Upper lobe of left lung (tissue), 6 donors: ENCODE data around the gene HOXA7. TPM values are rescaled to one million over a fixed set of nuclear protein-coding genes. Genes with fewer than 3 reads are reported as not detected.
A peak's percentile ranks its signal among the peaks of the same experiment; 100 is the strongest.

Experiments used
- ATAC-seq, 2 donors: fragments of 200-7000 bp; cut with Tn5 transposase; one replicate each; pipeline ENCODE4 v1.9.1; 2022; ENCODE audit warnings: mild to moderate bottlenecking in 2 of 2, moderate library complexity in 2 of 2; ENCODE audit not compliant: low FRiP score in 2 of 2
- DNase-seq, 2 donors: peaks; one replicate each; pipeline ENCODE4 v3.0.0-alpha.2; 2019 to 2020
- H3K27ac ChIP-seq, 4 donors: fragments of 200-600 bp; sonication (generic); one replicate each; pipeline ENCODE4 v1.5.1; 2016 to 2019
- H3K27me3 ChIP-seq, 4 donors: fragments of 200-600 bp; sonication (generic); one replicate each; pipeline ENCODE4 v1.5.1; 2017 to 2019
- H3K36me3 ChIP-seq, 4 donors: fragments of 200-600 bp; sonication (generic); one replicate each; pipeline ENCODE4 v1.5.1; 2016 to 2019
- H3K4me1 ChIP-seq, 4 donors: fragments of 200-600 bp; sonication (generic); one replicate each; pipeline ENCODE4 v1.5.1; 2018 to 2019
- H3K4me3 ChIP-seq, 4 donors: fragments of 200-600 bp; sonication (generic); one replicate each; pipeline ENCODE4 v1.5.1; 2017 to 2019; ENCODE audit warnings: mild to moderate bottlenecking in 2 of 4, moderate library complexity in 1 of 4
- H3K9me3 ChIP-seq, 4 donors: fragments of 200-600 bp; sonication (generic); one replicate each; pipeline ENCODE4 v1.5.1; 2018 to 2019
- EP300 ChIP-seq, 4 donors: sonication (generic); formaldehyde crosslinking; IDR thresholded peaks; one replicate each; pipeline ENCODE4 v1.5.1; 2017; ENCODE audit warnings: antibody characterized with exemption in 4 of 4, control low read depth in 2 of 4
- POLR2A ChIP-seq, 4 donors: fragments of 450-650 bp; IDR thresholded peaks; one replicate each; pipeline ENCODE4 v1.5.1; 2016 to 2017; ENCODE audit warnings: antibody characterized with exemption in 4 of 4, mild to moderate bottlenecking in 2 of 4
- POLR2AphosphoS5 ChIP-seq, 2 donors: sonication (generic); formaldehyde crosslinking; IDR thresholded peaks; one replicate each; pipeline ENCODE4 v1.5.1; 2017; ENCODE audit warnings: antibody characterized with exemption in 2 of 2
- WGBS, 2 donors: methylation state at CpG; one replicate each; pipeline ENCODE4 v1.1.5; 2017 to 2018; 5-methylcytosine and 5-hydroxymethylcytosine counted together
- total RNA-seq, 6 donors: library from RNA; depleted of rRNA in 4 of 6; stranded (reverse); fragments of >200 nt in 4 of 6; gene quantifications; one replicate each; pipeline versions ENCODE4 v1.1.0 to v1.2.1, GENCODE V29; 2016 to 2021
- TF ChIP-seq, protein P1 (sequence below), 6 experiments: fragments of 450-650 bp in 4 of 6; fragments of 200-600 bp in 2 of 6; sonication (generic) in 2 of 6; IDR thresholded peaks; one replicate each; pipeline ENCODE4 v1.5.1; 2016 to 2019; ENCODE audit warnings: antibody characterized with exemption in 6 of 6
- donor health status: DM: no; HTN: no; CAD: no; lungs with moderate emphysema.
- donor health status: DM: no; HTN: yes; CAD: no; lungs with severe emphysema.

HOXA7 gene
- total RNA-seq, 6 donors from 2014 or later, result 0.46 to 3.3 (median 2.5) TPM; not detected in 2

DNA sequence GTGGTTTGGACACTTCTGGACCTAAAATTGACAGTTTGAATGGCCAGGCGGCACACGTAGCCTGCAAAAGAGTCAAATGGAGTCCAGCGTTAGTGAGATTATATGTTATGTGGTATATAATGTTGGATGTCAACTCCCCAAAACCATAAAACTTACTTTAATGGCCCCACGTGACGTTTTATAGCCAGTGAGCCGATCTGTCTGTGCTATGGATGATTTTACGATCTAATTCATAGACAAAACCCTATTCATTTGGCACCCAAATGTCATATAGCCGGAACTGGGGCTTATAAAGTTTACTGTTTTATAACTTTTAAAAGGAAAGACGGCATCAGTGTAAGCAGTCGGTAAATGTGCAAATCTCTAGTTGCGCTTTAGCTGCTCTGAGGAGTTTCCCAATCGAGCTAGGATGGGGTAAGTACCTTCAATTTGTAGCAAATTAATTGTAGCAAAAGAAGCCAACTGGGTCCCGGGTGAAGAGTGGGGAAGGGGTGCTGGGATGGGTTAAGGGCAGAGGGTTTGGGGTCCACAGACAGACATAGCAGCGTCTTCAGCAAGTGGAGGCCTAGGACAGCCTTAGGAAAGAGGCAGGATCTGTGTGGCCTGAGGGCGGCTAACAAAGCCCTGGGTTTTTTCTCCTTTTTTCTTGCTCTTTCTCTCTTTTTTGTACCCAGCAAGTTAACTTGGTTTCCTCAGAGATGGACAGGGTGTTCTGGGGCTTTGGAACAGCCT, 16.2 kb downstream of the HOXA7 start:
- peaks cover 11 to 35% (median 15%) of the 10 kb centered on the region in 4 donors for H3K4me1 ChIP-seq
- H3K9me3 ChIP-seq, result no peaks in the 10 kb centered on the region
- 49% methylated on average over 15 of the region's 15 CpGs for WGBS, 2 donors

DNA sequence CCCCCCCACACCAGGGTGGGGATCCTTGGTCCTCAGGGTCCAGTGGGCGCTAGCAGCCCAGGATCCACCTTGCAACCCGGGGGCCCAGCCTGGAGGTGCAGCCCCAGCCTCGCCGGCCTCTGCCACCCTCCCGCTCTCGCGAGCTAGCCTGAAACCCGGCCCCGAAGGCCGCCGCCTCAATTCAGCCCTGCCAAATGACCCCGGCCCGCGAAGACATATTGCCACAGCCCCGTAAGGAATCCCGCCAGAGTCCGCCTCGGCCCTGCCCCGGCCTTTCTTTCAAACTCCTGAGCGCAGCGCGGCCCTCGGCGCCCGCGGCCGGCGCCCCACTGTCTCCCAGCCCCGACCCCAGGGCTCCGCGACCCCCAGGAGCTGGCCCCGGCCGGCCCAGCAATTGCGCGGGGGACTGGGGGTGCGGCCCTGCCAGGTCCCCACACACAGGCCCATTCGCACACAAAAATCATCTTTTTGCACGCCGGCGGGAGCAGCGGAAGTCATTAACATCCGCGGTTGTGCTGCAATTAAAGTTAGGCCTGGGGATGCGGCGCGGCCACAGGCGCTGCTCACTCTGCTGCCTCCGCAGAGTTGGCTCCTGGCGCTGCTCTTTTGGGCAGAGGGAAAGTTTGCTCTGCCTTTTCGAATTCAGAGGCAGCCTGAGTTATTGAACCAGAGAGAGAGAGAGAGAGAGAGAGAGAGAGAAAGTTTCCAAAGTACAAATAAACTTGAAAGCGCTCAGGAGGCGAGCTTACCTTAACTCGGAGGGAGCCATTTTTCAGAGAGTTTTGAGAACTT, 16.9 kb downstream of the HOXA7 start:
- H3K36me3 ChIP-seq, result no peaks in the 10 kb centered on the region
- peaks cover 0 to 7% (median 3%) of the 10 kb centered on the region in 4 donors for H3K27me3 ChIP-seq
- H3K4me1 ChIP-seq, result peaks cover 14 to 35% (median 22%) of the 10 kb centered on the region in 4 donors
- H3K27ac ChIP-seq, result peak overlapping the region; percentile 94 to 98 (median 96)
- no peak for TF ChIP-seq EP300 (IDR thresholded peaks at IDR 0.05)
- H3K9me3 ChIP-seq, result no peaks in the 10 kb centered on the region
- WGBS, 2 donors, result 35 to 69% methylated on average over 24 to 41 of the region's 53 CpGs
- peak in 1 of 2 donors; percentile 83 for DNase-seq
- H3K4me3 ChIP-seq, result peak overlapping the region in 3 of 4 donors; percentile 23 to 74 (median 62)
- ATAC-seq, result no peak

More for the DNA sequence above, 16.2 kb downstream of the HOXA7 start:
- Histone ChIP-seq H3K36me3 (no peaks in the 10 kb centered on the region), H3K4me3 (peak overlapping the region in 3 of 4 donors; percentile 49 to 74 (median 62)), H3K27ac (peak overlapping the region; percentile 94 to 98 (median 96)), H3K27me3 (peaks cover 0 to 12% (median 5%) of the 10 kb centered on the region in 4 donors)
- DNase-seq (no peak), ATAC-seq (no peak)
- TF ChIP-seq POLR2AphosphoS5 (IDR thresholded peaks at IDR 0.05), result no peak
- TF ChIP-seq, protein P1, sequence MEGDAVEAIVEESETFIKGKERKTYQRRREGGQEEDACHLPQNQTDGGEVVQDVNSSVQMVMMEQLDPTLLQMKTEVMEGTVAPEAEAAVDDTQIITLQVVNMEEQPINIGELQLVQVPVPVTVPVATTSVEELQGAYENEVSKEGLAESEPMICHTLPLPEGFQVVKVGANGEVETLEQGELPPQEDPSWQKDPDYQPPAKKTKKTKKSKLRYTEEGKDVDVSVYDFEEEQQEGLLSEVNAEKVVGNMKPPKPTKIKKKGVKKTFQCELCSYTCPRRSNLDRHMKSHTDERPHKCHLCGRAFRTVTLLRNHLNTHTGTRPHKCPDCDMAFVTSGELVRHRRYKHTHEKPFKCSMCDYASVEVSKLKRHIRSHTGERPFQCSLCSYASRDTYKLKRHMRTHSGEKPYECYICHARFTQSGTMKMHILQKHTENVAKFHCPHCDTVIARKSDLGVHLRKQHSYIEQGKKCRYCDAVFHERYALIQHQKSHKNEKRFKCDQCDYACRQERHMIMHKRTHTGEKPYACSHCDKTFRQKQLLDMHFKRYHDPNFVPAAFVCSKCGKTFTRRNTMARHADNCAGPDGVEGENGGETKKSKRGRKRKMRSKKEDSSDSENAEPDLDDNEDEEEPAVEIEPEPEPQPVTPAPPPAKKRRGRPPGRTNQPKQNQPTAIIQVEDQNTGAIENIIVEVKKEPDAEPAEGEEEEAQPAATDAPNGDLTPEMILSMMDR (IDR thresholded peaks at IDR 0.05), result no peak
- no peak for TF ChIP-seq EP300 (IDR thresholded peaks at IDR 0.05)
- no peak for TF ChIP-seq POLR2A (IDR thresholded peaks at IDR 0.05)

DNA sequence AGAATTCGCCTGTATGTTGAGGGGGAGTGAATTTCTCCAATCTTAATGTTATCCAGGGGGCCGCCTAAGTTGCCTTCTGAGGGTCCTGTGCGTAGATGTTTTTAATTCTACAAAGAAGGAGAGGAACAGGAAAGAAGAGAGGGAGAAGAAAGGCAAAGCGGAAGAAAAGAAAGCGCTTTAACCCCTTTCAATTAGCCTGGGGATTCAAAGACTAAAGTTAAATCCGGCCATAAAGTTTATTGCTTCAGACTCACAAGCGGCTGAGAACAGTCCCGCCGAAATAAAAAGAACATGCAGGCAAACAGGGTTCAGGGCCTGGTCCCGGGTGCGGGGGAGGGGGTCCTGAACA, 17.5 kb downstream of the HOXA7 start:
- 32 to 39% methylated on average over 11 of the region's 11 CpGs for WGBS, 2 donors
- H3K4me3 ChIP-seq, result peak overlapping the region in 3 of 4 donors; percentile 23 to 74 (median 62)

DNA sequence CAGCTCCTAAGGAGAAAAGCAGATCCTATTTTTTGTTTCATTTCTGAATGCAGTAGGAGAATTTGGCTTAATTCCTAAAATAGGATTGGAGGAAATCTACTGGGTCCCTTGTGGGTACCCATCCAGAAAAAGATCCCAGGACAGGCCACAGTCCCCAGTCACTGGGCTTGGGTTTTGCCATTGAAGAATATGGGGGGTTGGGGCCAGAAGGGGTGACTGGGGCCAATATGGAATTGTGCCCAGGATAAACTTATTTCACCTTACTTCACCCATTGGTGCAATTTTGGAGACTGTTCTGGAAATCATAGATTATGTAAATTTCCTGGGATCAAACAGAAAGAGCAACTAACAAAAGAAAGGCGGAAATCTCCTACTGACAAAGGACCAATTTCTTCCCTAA, 18.0 kb downstream of the HOXA7 start:
- TF ChIP-seq, protein P1 (IDR thresholded peaks at IDR 0.05), result no peak
- TF ChIP-seq EP300 (IDR thresholded peaks at IDR 0.05) (no peak), POLR2A (IDR thresholded peaks at IDR 0.05) (no peak), POLR2AphosphoS5 (IDR thresholded peaks at IDR 0.05) (no peak)
- WGBS, 2 donors, result 41 to 52% methylated on average over 1 of the region's 1 CpG
- ATAC-seq (no peak), DNase-seq (no peak)
- Histone ChIP-seq H3K36me3 (no peaks in the 10 kb centered on the region), H3K9me3 (no peaks in the 10 kb centered on the region), H3K27ac (peak overlapping the region; percentile 94 to 98 (median 96)), H3K27me3 (peaks cover 0 to 6% (median 2%) of the 10 kb centered on the region in 4 donors), H3K4me3 (peak overlapping the region in 2 of 4 donors; percentile 62 to 74), H3K4me1 (peaks cover 19 to 36% (median 28%) of the 10 kb centered on the region in 4 donors)

More for the DNA sequence above, 17.5 kb downstream of the HOXA7 start:
- no peaks in the 10 kb centered on the region for H3K36me3 ChIP-seq
- peaks cover 19 to 37% (median 24%) of the 10 kb centered on the region in 4 donors for H3K4me1 ChIP-seq
- no peaks in the 10 kb centered on the region for H3K9me3 ChIP-seq
- TF ChIP-seq POLR2A (IDR thresholded peaks at IDR 0.05), result no peak
- no peak for TF ChIP-seq EP300 (IDR thresholded peaks at IDR 0.05)
- TF ChIP-seq, protein P1 (IDR thresholded peaks at IDR 0.05), result no peak
- TF ChIP-seq POLR2AphosphoS5 (IDR thresholded peaks at IDR 0.05), result no peak
- ATAC-seq (no peak), DNase-seq (no peak)
- peaks cover 0 to 6% (median 2%) of the 10 kb centered on the region in 4 donors for H3K27me3 ChIP-seq
- H3K27ac ChIP-seq, result peak overlapping the region; percentile 94 to 98 (median 96)
